Calu3 (cell line): Measurements from ENCODE around the gene LAD1. TPM values are rescaled to one million over a fixed set of nuclear protein-coding genes. Genes with fewer than 3 reads are reported as not detected.

Experiments
- BruUV-seq: library from RNA; stranded (reverse); fragments of 400-500 nt; replicated peaks from 2 replicates; lab custom pipeline; 2021; lab: Mats Ljungman, UMichigan
- CTCF ChIA-PET: fragments of 300-600 bp; sonication (Branson Sonifier 250); formaldehyde crosslinking; loops from one replicate; lab custom pipeline; 2022; ENCODE audit warnings: antibody characterized with exemption; lab: Charles Lee
- DNase-seq: peaks from one replicate; pipeline ENCODE4 v3.0.0; 2022
- H3K27ac Mint-ChIP-seq: one replicate; pipeline ENCODE4 v1.8.0; 2022; ENCODE audit warnings: mixed read lengths; ENCODE audit not compliant: unreplicated experiment
- H3K27me3 Mint-ChIP-seq: one replicate; pipeline ENCODE4 v1.8.0; 2022; ENCODE audit warnings: mixed read lengths; ENCODE audit not compliant: unreplicated experiment
- H3K36me3 Mint-ChIP-seq: one replicate; pipeline ENCODE4 v1.8.0; 2022; ENCODE audit warnings: mild to moderate bottlenecking, moderate library complexity, mixed read lengths; ENCODE audit not compliant: insufficient read depth, unreplicated experiment
- H3K4me1 Mint-ChIP-seq: one replicate; pipeline ENCODE4 v1.8.0; 2022; ENCODE audit warnings: mild to moderate bottlenecking, low read depth, mixed read lengths; ENCODE audit not compliant: unreplicated experiment
- H3K4me3 Mint-ChIP-seq: one replicate; pipeline ENCODE4 v1.8.0; 2022; ENCODE audit warnings: mild to moderate bottlenecking, low read depth, moderate library complexity, mixed read lengths; ENCODE audit not compliant: unreplicated experiment
- H3K9me3 Mint-ChIP-seq: one replicate; pipeline ENCODE4 v1.8.0; 2022; ENCODE audit warnings: low read depth, mixed read lengths; ENCODE audit not compliant: unreplicated experiment
- CTCF ChIP-seq: fragments of 200-600 bp; IDR thresholded peaks from one replicate; pipeline ENCODE4 v1.8.0; 2022; ENCODE audit warnings: antibody characterized with exemption; ENCODE audit not compliant: unreplicated experiment
- intact Hi-C: fragments of 100-400 bp; cut with micrococcal nuclease; formaldehyde crosslinking; loops from one replicate; pipeline ENCODE4 v1.10.0; 2022; ENCODE audit not compliant: unreplicated experiment
- total RNA-seq: library from RNA; stranded (reverse); gene quantifications from 2 replicates; pipeline ENCODE4 v1.2.3, GENCODE V29; 2022

Gene LAD1
- total RNA-seq, 1 experiment from 2014 or later = 209 TPM

- intact Hi-C loops = no loop called here
- Mint-ChIP-seq H3K4me1 (no peaks in the 10 kb centered on the region), H3K27me3 (peaks cover 30% of the 10 kb centered on the region), H3K36me3 (no peaks in the 10 kb centered on the region), H3K9me3 (no peaks in the 10 kb centered on the region), H3K27ac (no peak overlapping the region), H3K4me3 (no peak overlapping the region)
- CTCF ChIA-PET = no interaction called here
- no peak for DNase-seq
- no peak for TF ChIP-seq CTCF
- BruUV-seq = no TSS peak
Observed at GRCh38 chr1:201336711-201337450, 62.2 kb downstream of the LAD1 start.

- intact Hi-C loops = no loop called here
- H3K36me3 Mint-ChIP-seq = no peaks in the 10 kb centered on the region
- H3K27me3 Mint-ChIP-seq = peaks cover 40% of the 10 kb centered on the region
- H3K9me3 Mint-ChIP-seq = no peaks in the 10 kb centered on the region
- no peak overlapping the region for H3K27ac Mint-ChIP-seq
- H3K4me3 Mint-ChIP-seq = no peak overlapping the region
- CTCF ChIA-PET = no interaction called here
- no peaks in the 10 kb centered on the region for H3K4me1 Mint-ChIP-seq
- BruUV-seq = no TSS peak
- no peak for TF ChIP-seq CTCF
- DNase-seq = no peak
Observed at GRCh38 chr1:201335901-201336300, 63.2 kb downstream of the LAD1 start.

GRCh38 chr1:201335174-201335870 lies 63.8 kb downstream of the LAD1 start:
- Mint-ChIP-seq H3K4me3 (no peak overlapping the region), H3K27ac (no peak overlapping the region), H3K36me3 (no peaks in the 10 kb centered on the region), H3K27me3 (peaks cover 46% of the 10 kb centered on the region), H3K4me1 (no peaks in the 10 kb centered on the region), H3K9me3 (no peaks in the 10 kb centered on the region)
- intact Hi-C loops = no loop called here
- DNase-seq = no peak
- no peak for TF ChIP-seq CTCF
- CTCF ChIA-PET = no interaction called here
- no TSS peak for BruUV-seq

- no peak for TF ChIP-seq CTCF
- CTCF ChIA-PET = no interaction called here
- Mint-ChIP-seq H3K27ac (no peak overlapping the region), H3K4me1 (no peaks in the 10 kb centered on the region), H3K36me3 (no peaks in the 10 kb centered on the region), H3K9me3 (no peaks in the 10 kb centered on the region), H3K27me3 (peaks cover 53% of the 10 kb centered on the region), H3K4me3 (no peak overlapping the region)
- no TSS peak for BruUV-seq
- intact Hi-C loops = no loop called here
- no peak for DNase-seq
Observed at GRCh38 chr1:201334325-201335173, 64.6 kb downstream of the LAD1 start.
